ENCODE results near the gene RNF150.

RNF150 gene

GRCh38 chr4:141142423-141142822, 9.2 kb upstream of the RNF150 start:
- ChIA-PET POLR2A (no interaction called here), CTCF (no interaction called here)
- Histone ChIP-seq H3K4me3 (ENCODE audit: low read depth, low read length) (no peak overlapping the region), H3K27ac (ENCODE audit: extremely low read depth, low read depth, low read length) (no peak overlapping the region), H3K36me3 (ENCODE audit: control insufficient read depth in 2 of 2, insufficient read depth in 1 of 2, low read length in 2 of 2) (no peaks in the 10 kb centered on the region), H3K9me3 (ENCODE audit: control insufficient read depth, insufficient read depth, low read depth, low read length) (no peaks in the 10 kb centered on the region), H3K4me1 (ENCODE audit: control insufficient read depth, insufficient read depth, low read length) (no peaks in the 10 kb centered on the region)
- TF ChIP-seq YY1 (tag by site-specific recombination; IDR thresholded peaks at IDR 0.05): no peak
- TF ChIP-seq ZBTB11 (tag by site-specific recombination; conservative IDR thresholded peaks at IDR 0.05; ENCODE audit: low read depth): no peak
- no peak for TF ChIP-seq ZNF148 (tag by site-specific recombination; IDR thresholded peaks at IDR 0.05; ENCODE audit: borderline replicate concordance)
- no peak for TF ChIP-seq HOXC10 (CRISPR knock-in tag; IDR thresholded peaks at IDR 0.05)
- TF ChIP-seq ZNF391 (tag by site-specific recombination; IDR thresholded peaks at IDR 0.05; ENCODE audit: borderline replicate concordance, low read depth): no peak
- no peak for TF ChIP-seq ZFP41 (tag by site-specific recombination; IDR thresholded peaks at IDR 0.05; ENCODE audit: borderline replicate concordance)
- no peak for TF ChIP-seq HOXA7 (CRISPR knock-in tag; IDR thresholded peaks at IDR 0.05; ENCODE audit: borderline replicate concordance)
- TF ChIP-seq ZNF521 (tag by site-specific recombination; IDR thresholded peaks at IDR 0.05): no peak
- no peak for TF ChIP-seq ZNF416 (tag by site-specific recombination; IDR thresholded peaks at IDR 0.05)
- TF ChIP-seq ZNF707 (tag by site-specific recombination; IDR thresholded peaks at IDR 0.05): no peak
- no peak for TF ChIP-seq ZNF449 (tag by site-specific recombination; IDR thresholded peaks at IDR 0.05)
- TF ChIP-seq KLF9 (tag by site-specific recombination; IDR thresholded peaks at IDR 0.05; ENCODE audit: low read depth): no peak
- no peak for TF ChIP-seq IKZF3 (tag by site-specific recombination; IDR thresholded peaks at IDR 0.05)

DNA sequence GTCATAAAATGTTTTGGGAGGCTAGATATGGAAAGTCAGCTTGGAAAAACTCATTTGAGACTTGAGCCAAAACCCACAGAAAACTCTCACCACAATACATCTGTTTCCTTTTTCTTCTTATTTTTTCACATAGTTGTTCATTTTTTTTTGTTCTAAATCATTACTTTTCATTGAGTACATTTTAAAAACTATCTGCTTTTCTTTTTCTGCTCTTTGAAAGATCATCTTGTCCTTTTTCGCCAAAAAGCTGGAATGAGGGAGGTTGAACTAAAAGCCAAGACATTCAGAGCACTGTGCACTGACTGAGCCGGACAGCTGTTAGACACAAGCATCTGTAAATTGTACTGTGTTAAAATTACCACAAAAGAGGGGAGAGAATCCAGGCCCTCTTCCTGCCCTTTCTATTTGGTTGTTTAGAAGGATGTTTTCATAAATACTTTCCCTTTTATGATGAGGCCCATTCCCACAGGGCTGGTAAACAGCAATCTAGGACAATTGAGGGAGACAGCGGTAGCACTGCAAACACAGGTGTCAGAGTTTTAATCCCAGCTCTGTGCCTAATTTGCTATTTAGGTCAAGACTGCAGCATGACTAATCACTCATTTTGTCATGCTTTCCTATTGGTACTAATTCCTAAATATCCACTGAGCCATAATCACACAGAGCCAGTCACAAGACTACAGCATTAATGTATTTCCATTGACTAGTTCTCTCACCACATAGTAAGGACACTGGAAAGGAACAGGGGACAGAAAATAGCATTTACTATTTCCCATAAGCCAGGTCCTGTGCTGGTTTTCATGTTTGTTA, 7.3 kb upstream of the RNF150 start:
- ChIA-PET POLR2A (no interaction called here), CTCF (no interaction called here)
- Histone ChIP-seq H3K4me1 (ENCODE audit: control insufficient read depth, insufficient read depth, low read length) (no peaks in the 10 kb centered on the region), H3K27ac (ENCODE audit: extremely low read depth, low read depth, low read length) (no peak overlapping the region), H3K36me3 (ENCODE audit: control insufficient read depth in 2 of 2, insufficient read depth in 1 of 2, low read length in 2 of 2) (no peaks in the 10 kb centered on the region), H3K9me3 (ENCODE audit: control insufficient read depth, insufficient read depth, low read depth, low read length) (no peaks in the 10 kb centered on the region), H3K4me3 (ENCODE audit: low read depth, low read length) (no peak overlapping the region)
- TF ChIP-seq ZBTB21 (tag by site-specific recombination; IDR thresholded peaks at IDR 0.05) (no peak), ZBTB7A (tag by site-specific recombination; IDR thresholded peaks at IDR 0.05; ENCODE audit: low read depth) (no peak), ZNF175 (tag by site-specific recombination; IDR thresholded peaks at IDR 0.05) (no peak), ZNF132 (tag by site-specific recombination; IDR thresholded peaks at IDR 0.05; ENCODE audit: borderline replicate concordance) (no peak), ZSCAN5A (tag by site-specific recombination; IDR thresholded peaks at IDR 0.05) (no peak), ZNF311 (tag by site-specific recombination; IDR thresholded peaks at IDR 0.05; ENCODE audit: borderline replicate concordance) (no peak), SETDB1 (IDR thresholded peaks at IDR 0.05; ENCODE audit: insufficient read length, low read length) (no peak), ELK4 (IDR thresholded peaks at IDR 0.05; ENCODE audit: borderline replicate concordance, low read depth, low read length) (no peak), GLI4 (tag by site-specific recombination; IDR thresholded peaks at IDR 0.05) (no peak)
- TF ChIP-seq, protein P1, sequence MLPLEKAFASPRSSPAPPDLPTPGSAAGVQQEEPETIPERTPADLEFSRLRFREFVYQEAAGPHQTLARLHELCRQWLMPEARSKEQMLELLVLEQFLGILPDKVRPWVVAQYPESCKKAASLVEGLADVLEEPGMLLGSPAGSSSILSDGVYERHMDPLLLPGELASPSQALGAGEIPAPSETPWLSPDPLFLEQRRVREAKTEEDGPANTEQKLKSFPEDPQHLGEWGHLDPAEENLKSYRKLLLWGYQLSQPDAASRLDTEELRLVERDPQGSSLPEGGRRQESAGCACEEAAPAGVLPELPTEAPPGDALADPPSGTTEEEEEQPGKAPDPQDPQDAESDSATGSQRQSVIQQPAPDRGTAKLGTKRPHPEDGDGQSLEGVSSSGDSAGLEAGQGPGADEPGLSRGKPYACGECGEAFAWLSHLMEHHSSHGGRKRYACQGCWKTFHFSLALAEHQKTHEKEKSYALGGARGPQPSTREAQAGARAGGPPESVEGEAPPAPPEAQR (tag by site-specific recombination; IDR thresholded peaks at IDR 0.05): no peak
